Panc1 (cell line): ENCODE measurements around the gene TMEM184A. TPM values are rescaled to one million over a fixed set of nuclear protein-coding genes. Genes with fewer than 3 reads are reported as not detected.

Experiments
- ATAC-seq: fragments of 200-7000 bp; cut with Tn5 transposase; 2 replicates; pipeline ENCODE4 v1.9.1; 2020; ENCODE audit warnings: mild to moderate bottlenecking, moderate library complexity
- BruUV-seq: library from RNA; stranded (reverse); fragments of 400-500 nt; replicated peaks from 2 replicates; lab custom pipeline; 2021; lab: Mats Ljungman, UMichigan
- CTCF ChIA-PET: fragments of 300-600 bp; sonication (Branson Sonifier 250); formaldehyde crosslinking; loops from one replicate; lab custom pipeline; 2022; ENCODE audit warnings: antibody characterized with exemption; lab: Charles Lee
- POLR2A ChIA-PET: fragments of 300-600 bp; sonication (Branson Sonifier 250); formaldehyde crosslinking; loops from one replicate; lab custom pipeline; 2022; ENCODE audit warnings: antibody characterized with exemption; lab: Charles Lee
- DNase-seq: peaks from one replicate; pipeline ENCODE4 v3.0.0-alpha.2; 2010; ENCODE audit warnings: low read depth, low spot score
- H3K27ac ChIP-seq: 2 replicates; pipeline ENCODE4 v1.5.1; 2011; ENCODE audit warnings: mild to moderate bottlenecking, low read length, inconsistent platforms
- H3K27me3 ChIP-seq: fragments of 200-500 bp; sonication (Bioruptor generic); 2 replicates; pipeline ENCODE4 v1.6.0; 2014; ENCODE audit warnings: low read length, inconsistent platforms; ENCODE audit not compliant: control insufficient read depth, insufficient read depth
- H3K36me3 ChIP-seq: fragments of 200-500 bp; sonication (Bioruptor generic); 2 replicates; pipeline ENCODE4 v1.5.1; 2014; ENCODE audit warnings: inconsistent platforms, mild to moderate bottlenecking, low read length, moderate library complexity; ENCODE audit not compliant: control insufficient read depth, insufficient read depth
- H3K4me1 ChIP-seq: 2 replicates; pipeline ENCODE4 v1.5.1; 2011; ENCODE audit warnings: inconsistent platforms, mild to moderate bottlenecking, low read length, moderate library complexity; ENCODE audit not compliant: control insufficient read depth, insufficient read depth
- H3K4me3 ChIP-seq, 2 experiments: 2 replicates each; pipeline ENCODE4 v1.5.1; 2011 to 2012; ENCODE audit warnings: low read depth in 2 of 2, low read length in 2 of 2, mild to moderate bottlenecking in 2 of 2, inconsistent platforms in 1 of 2, moderate library complexity in 1 of 2
- H3K9me3 ChIP-seq: fragments of 200-500 bp; sonication (Bioruptor generic); 2 replicates; pipeline ENCODE4 v1.5.1; 2014; ENCODE audit warnings: low read depth, mild to moderate bottlenecking, inconsistent platforms, low read length, moderate library complexity; ENCODE audit not compliant: control insufficient read depth, insufficient read depth
- CTCF ChIP-seq: fragments of 450-650 bp; IDR thresholded peaks from 2 replicates; pipeline ENCODE4 v1.5.1; 2017; ENCODE audit warnings: mild to moderate bottlenecking
- POLR2AphosphoS5 ChIP-seq: IDR thresholded peaks from 2 replicates; pipeline ENCODE4 v1.6.1; 2012; ENCODE audit warnings: mild to moderate bottlenecking, low read depth, low read length, moderate library complexity
- REST ChIP-seq, 2 experiments: IDR thresholded peaks; 2 replicates each; pipeline ENCODE4 v1.6.1; 2011 to 2012; ENCODE audit warnings: low read depth in 2 of 2, control low read depth in 1 of 2, low read length in 1 of 2, mild to moderate bottlenecking in 1 of 2, moderate library complexity in 1 of 2; ENCODE audit not compliant: insufficient read depth in 1 of 2
- SIN3A ChIP-seq: IDR thresholded peaks from 2 replicates; pipeline ENCODE4 v1.6.1; 2012; ENCODE audit warnings: low read depth, mild to moderate bottlenecking, low read length, moderate library complexity, borderline replicate concordance; ENCODE audit not compliant: insufficient read depth
- TCF7L2 ChIP-seq: IDR thresholded peaks from 2 replicates; pipeline ENCODE4 v1.6.1; 2011; ENCODE audit warnings: mild to moderate bottlenecking, low read depth, low read length, inconsistent platforms
- in situ Hi-C: cut with HindIII; loops from 2 replicates; pipeline ENCODE4 v1.10.0; 2016; ENCODE audit warnings: low sequenced_read_pairs, low pct_unique_long_range_greater_than_20kb
- intact Hi-C: fragments of 100-400 bp; cut with micrococcal nuclease; formaldehyde crosslinking; loops from one replicate; pipeline ENCODE4 v1.10.0; 2022; ENCODE audit not compliant: unreplicated experiment
- total RNA-seq: library from RNA; stranded (reverse); gene quantifications from one replicate; pipeline ENCODE4 v1.2.1, GENCODE V29; 2021; ENCODE audit not compliant: unreplicated experiment

TMEM184A gene
- total RNA-seq, 1 experiment from 2014 or later = 9.2 TPM

GRCh38 chr7:1597066-1597760 lies 41.2 kb upstream of the TMEM184A start:
- CTCF ChIA-PET = no interaction called here
- Histone ChIP-seq H3K27me3 (peaks cover 3% of the 10 kb centered on the region; the same call in 1 of the 2 replicates), H3K9me3 (no peaks in the 10 kb centered on the region), H3K4me1 (no peaks in the 10 kb centered on the region), H3K36me3 (no peaks in the 10 kb centered on the region), H3K4me3 (no peak overlapping the region), H3K27ac (no peak overlapping the region)
- ATAC-seq (no peak), DNase-seq (no peak)
- BruUV-seq = no TSS peak
- TF ChIP-seq POLR2AphosphoS5 = no peak
- intact Hi-C loops (no loop called here), in situ Hi-C loops (no loop called here)
- POLR2A ChIA-PET = no interaction called here

- ATAC-seq = no peak
- in situ Hi-C loops (no loop called here), intact Hi-C loops (no loop called here)
- Histone ChIP-seq H3K36me3 (no peaks in the 10 kb centered on the region), H3K27me3 (peaks cover 3% of the 10 kb centered on the region; the same call in 1 of the 2 replicates), H3K9me3 (no peaks in the 10 kb centered on the region), H3K4me3 (no peak overlapping the region), H3K27ac (no peak overlapping the region), H3K4me1 (no peaks in the 10 kb centered on the region)
- CTCF ChIA-PET = no interaction called here
- DNase-seq = no peak
- BruUV-seq = no TSS peak
- TF ChIP-seq CTCF = no peak
- no peak for TF ChIP-seq TCF7L2
- TF ChIP-seq REST (IDR thresholded peaks at IDR 0.05; ENCODE audit: insufficient read depth in 1 of 2, low read depth in 2 of 2, low read length in 1 of 2) = no peak
- no peak for TF ChIP-seq POLR2AphosphoS5
- no peak for TF ChIP-seq SIN3A
- POLR2A ChIA-PET = no interaction called here
Measured at GRCh38 chr7:1596181-1597043, 40.4 kb upstream of the TMEM184A start.
